K562 (cell line): ENCODE data around the gene TRAPPC4.

Source experiments
- CREB1 ChIP-seq, 2 experiments: sonication (generic) in 1 of 2; formaldehyde crosslinking in 1 of 2; IDR thresholded peaks; 2 replicates each; pipeline versions ENCODE4 v1.6.1 to v1.8.0; 2012 to 2022; ENCODE audit warnings: inconsistent platforms in 1 of 2, mild to moderate bottlenecking in 1 of 2, missing genetic modification reagents in 1 of 2, moderate library complexity in 1 of 2
- ELF4 ChIP-seq: fragments of 450-650 bp; formaldehyde crosslinking; IDR thresholded peaks from 2 replicates; pipeline ENCODE4 v1.4.0; 2022; ENCODE audit warnings: missing genetic modification characterization
- FOXJ2 ChIP-seq: fragments of 200-800 bp; sonication (Bioruptor generic); IDR thresholded peaks from 2 replicates; pipeline ENCODE4 v1.6.1; 2016; ENCODE audit warnings: missing genetic modification characterization, missing compliant biosample characterization
- NFE2L1 ChIP-seq: fragments of 450-650 bp; IDR thresholded peaks from 2 replicates; pipeline ENCODE4 v1.6.1; 2016; ENCODE audit warnings: missing genetic modification characterization, low read depth, mild to moderate bottlenecking, missing compliant biosample characterization, moderate library complexity, borderline replicate concordance
- RNF2 ChIP-seq: sonication (generic); IDR thresholded peaks from 2 replicates; pipeline ENCODE4 v1.6.1; 2016
- TRIM24 ChIP-seq, 2 experiments: fragments of 450-650 bp; IDR thresholded peaks; 2 replicates each; pipeline ENCODE4 v1.6.1; 2016
- ZBTB8A ChIP-seq: fragments of 450-650 bp; IDR thresholded peaks from 2 replicates; pipeline ENCODE4 v1.6.1; 2018; ENCODE audit warnings: mild to moderate bottlenecking, moderate library complexity; ENCODE audit not compliant: partially characterized antibody
- TF ChIP-seq, protein P1 (sequence below), 2 experiments: fragments of 450-650 bp in 1 of 2; sonication (generic) in 1 of 2; formaldehyde crosslinking in 1 of 2; IDR thresholded peaks in 1 of 2; conservative IDR thresholded peaks in 1 of 2; 2 replicates each; pipeline versions ENCODE4 v1.6.1 to v1.8.1; 2016 to 2023; ENCODE audit warnings: mild to moderate bottlenecking in 2 of 2, moderate library complexity in 2 of 2, inconsistent platforms in 1 of 2, missing genetic modification reagents in 1 of 2
- TF ChIP-seq, protein P2 (sequence below): sonication (generic); formaldehyde crosslinking; IDR thresholded peaks from 2 replicates; pipeline ENCODE4 v1.4.0; 2020; ENCODE audit warnings: mild to moderate bottlenecking, missing genetic modification reagents
- TF ChIP-seq, protein P3 (sequence below), 3 experiments: IDR thresholded peaks in 2 of 3; conservative IDR thresholded peaks in 1 of 3; 2 replicates each; pipeline ENCODE4 v1.5.1; 2011 to 2012; ENCODE audit warnings: low read length in 3 of 3, mild to moderate bottlenecking in 3 of 3, control low read depth in 2 of 3, improper control_type of control experiment in 1 of 3, inconsistent platforms in 1 of 3, low read depth in 1 of 3, mixed read lengths in 1 of 3, moderate library complexity in 1 of 3; ENCODE audit not compliant: insufficient read depth in 2 of 3
- TF ChIP-seq, protein P4 (sequence below), 2 experiments: fragments of 450-650 bp; formaldehyde crosslinking in 1 of 2; IDR thresholded peaks; 2 replicates each; pipeline versions ENCODE4 v1.4.0 to v1.6.1; 2014 to 2020; ENCODE audit warnings: mild to moderate bottlenecking in 2 of 2, borderline replicate concordance in 1 of 2, low read depth in 1 of 2
- TF ChIP-seq, protein P5 (sequence below): fragments of 250-450 bp; sonication (Bioruptor Pico); IDR thresholded peaks from 2 replicates; pipeline ENCODE4 v1.9.0; 2021; ENCODE audit warnings: mild to moderate bottlenecking, inconsistent platforms
- TF ChIP-seq, protein P6 (sequence below): fragments of 450-650 bp; conservative IDR thresholded peaks from 2 replicates; pipeline ENCODE4 v1.6.1; 2016; ENCODE audit warnings: missing genetic modification characterization, low read depth, mild to moderate bottlenecking, control low read depth, missing compliant biosample characterization

DNA sequence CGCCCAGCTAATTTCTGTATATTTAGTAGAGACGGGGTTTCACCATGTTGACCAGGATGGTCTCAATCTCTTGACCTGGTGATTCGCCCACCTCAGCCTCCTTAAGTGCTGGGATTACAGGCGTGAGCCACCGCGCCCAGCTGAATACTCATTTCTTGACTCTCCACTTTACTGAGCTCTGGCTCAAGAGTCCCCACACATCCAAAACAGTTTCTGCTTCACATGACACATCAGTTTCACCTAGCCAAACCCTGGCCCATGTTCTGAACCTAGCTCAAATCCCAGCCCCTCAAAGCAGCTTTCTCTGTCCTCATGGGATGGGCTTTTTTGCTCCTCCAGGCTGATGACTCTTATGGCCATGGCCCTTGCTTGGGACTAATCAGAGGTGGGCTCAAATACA, 28.6 kb downstream of the TRAPPC4 start:
- no peak for TF ChIP-seq NFE2L1 (tag)
- TF ChIP-seq, protein P1, sequence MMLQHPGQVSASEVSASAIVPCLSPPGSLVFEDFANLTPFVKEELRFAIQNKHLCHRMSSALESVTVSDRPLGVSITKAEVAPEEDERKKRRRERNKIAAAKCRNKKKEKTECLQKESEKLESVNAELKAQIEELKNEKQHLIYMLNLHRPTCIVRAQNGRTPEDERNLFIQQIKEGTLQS (IDR thresholded peaks at IDR 0.05): no peak
- TF ChIP-seq, protein P1 (CRISPR knock-in tag; conservative IDR thresholded peaks at IDR 0.05): no peak
- TF ChIP-seq ZBTB8A: no peak
- TF ChIP-seq TRIM24 (IDR thresholded peaks at IDR 0.05): no peak
- TF ChIP-seq CREB1 (IDR thresholded peaks at IDR 0.05): no peak
- no peak for TF ChIP-seq CREB1 (CRISPR knock-in tag; IDR thresholded peaks at IDR 0.05)
- TF ChIP-seq, protein P2, sequence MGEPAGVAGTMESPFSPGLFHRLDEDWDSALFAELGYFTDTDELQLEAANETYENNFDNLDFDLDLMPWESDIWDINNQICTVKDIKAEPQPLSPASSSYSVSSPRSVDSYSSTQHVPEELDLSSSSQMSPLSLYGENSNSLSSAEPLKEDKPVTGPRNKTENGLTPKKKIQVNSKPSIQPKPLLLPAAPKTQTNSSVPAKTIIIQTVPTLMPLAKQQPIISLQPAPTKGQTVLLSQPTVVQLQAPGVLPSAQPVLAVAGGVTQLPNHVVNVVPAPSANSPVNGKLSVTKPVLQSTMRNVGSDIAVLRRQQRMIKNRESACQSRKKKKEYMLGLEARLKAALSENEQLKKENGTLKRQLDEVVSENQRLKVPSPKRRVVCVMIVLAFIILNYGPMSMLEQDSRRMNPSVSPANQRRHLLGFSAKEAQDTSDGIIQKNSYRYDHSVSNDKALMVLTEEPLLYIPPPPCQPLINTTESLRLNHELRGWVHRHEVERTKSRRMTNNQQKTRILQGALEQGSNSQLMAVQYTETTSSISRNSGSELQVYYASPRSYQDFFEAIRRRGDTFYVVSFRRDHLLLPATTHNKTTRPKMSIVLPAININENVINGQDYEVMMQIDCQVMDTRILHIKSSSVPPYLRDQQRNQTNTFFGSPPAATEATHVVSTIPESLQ (CRISPR knock-in tag): no peak
- no peak for TF ChIP-seq FOXJ2 (tag)
- TF ChIP-seq, protein P3, sequence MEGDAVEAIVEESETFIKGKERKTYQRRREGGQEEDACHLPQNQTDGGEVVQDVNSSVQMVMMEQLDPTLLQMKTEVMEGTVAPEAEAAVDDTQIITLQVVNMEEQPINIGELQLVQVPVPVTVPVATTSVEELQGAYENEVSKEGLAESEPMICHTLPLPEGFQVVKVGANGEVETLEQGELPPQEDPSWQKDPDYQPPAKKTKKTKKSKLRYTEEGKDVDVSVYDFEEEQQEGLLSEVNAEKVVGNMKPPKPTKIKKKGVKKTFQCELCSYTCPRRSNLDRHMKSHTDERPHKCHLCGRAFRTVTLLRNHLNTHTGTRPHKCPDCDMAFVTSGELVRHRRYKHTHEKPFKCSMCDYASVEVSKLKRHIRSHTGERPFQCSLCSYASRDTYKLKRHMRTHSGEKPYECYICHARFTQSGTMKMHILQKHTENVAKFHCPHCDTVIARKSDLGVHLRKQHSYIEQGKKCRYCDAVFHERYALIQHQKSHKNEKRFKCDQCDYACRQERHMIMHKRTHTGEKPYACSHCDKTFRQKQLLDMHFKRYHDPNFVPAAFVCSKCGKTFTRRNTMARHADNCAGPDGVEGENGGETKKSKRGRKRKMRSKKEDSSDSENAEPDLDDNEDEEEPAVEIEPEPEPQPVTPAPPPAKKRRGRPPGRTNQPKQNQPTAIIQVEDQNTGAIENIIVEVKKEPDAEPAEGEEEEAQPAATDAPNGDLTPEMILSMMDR (IDR thresholded peaks at IDR 0.05 in 2 of 3, conservative IDR thresholded peaks at IDR 0.05 in 1 of 3; ENCODE audit: insufficient read depth in 2 of 3, low read depth in 1 of 3, low read length in 3 of 3): no peak
- TF ChIP-seq, protein P4, sequence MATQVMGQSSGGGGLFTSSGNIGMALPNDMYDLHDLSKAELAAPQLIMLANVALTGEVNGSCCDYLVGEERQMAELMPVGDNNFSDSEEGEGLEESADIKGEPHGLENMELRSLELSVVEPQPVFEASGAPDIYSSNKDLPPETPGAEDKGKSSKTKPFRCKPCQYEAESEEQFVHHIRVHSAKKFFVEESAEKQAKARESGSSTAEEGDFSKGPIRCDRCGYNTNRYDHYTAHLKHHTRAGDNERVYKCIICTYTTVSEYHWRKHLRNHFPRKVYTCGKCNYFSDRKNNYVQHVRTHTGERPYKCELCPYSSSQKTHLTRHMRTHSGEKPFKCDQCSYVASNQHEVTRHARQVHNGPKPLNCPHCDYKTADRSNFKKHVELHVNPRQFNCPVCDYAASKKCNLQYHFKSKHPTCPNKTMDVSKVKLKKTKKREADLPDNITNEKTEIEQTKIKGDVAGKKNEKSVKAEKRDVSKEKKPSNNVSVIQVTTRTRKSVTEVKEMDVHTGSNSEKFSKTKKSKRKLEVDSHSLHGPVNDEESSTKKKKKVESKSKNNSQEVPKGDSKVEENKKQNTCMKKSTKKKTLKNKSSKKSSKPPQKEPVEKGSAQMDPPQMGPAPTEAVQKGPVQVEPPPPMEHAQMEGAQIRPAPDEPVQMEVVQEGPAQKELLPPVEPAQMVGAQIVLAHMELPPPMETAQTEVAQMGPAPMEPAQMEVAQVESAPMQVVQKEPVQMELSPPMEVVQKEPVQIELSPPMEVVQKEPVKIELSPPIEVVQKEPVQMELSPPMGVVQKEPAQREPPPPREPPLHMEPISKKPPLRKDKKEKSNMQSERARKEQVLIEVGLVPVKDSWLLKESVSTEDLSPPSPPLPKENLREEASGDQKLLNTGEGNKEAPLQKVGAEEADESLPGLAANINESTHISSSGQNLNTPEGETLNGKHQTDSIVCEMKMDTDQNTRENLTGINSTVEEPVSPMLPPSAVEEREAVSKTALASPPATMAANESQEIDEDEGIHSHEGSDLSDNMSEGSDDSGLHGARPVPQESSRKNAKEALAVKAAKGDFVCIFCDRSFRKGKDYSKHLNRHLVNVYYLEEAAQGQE (IDR thresholded peaks at IDR 0.05; ENCODE audit: borderline replicate concordance): no peak
- TF ChIP-seq, protein P4 (CRISPR knock-in tag; IDR thresholded peaks at IDR 0.05; ENCODE audit: low read depth): no peak
- TF ChIP-seq, protein P5, sequence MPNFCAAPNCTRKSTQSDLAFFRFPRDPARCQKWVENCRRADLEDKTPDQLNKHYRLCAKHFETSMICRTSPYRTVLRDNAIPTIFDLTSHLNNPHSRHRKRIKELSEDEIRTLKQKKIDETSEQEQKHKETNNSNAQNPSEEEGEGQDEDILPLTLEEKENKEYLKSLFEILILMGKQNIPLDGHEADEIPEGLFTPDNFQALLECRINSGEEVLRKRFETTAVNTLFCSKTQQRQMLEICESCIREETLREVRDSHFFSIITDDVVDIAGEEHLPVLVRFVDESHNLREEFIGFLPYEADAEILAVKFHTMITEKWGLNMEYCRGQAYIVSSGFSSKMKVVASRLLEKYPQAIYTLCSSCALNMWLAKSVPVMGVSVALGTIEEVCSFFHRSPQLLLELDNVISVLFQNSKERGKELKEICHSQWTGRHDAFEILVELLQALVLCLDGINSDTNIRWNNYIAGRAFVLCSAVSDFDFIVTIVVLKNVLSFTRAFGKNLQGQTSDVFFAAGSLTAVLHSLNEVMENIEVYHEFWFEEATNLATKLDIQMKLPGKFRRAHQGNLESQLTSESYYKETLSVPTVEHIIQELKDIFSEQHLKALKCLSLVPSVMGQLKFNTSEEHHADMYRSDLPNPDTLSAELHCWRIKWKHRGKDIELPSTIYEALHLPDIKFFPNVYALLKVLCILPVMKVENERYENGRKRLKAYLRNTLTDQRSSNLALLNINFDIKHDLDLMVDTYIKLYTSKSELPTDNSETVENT: no peak
- TF ChIP-seq, protein P6, sequence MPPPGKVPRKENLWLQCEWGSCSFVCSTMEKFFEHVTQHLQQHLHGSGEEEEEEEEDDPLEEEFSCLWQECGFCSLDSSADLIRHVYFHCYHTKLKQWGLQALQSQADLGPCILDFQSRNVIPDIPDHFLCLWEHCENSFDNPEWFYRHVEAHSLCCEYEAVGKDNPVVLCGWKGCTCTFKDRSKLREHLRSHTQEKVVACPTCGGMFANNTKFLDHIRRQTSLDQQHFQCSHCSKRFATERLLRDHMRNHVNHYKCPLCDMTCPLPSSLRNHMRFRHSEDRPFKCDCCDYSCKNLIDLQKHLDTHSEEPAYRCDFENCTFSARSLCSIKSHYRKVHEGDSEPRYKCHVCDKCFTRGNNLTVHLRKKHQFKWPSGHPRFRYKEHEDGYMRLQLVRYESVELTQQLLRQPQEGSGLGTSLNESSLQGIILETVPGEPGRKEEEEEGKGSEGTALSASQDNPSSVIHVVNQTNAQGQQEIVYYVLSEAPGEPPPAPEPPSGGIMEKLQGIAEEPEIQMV: no peak
- TF ChIP-seq RNF2: no peak
- TF ChIP-seq ELF4 (CRISPR knock-in tag): no peak
